Uterus (tissue), 4 donors: ENCODE measurements around the gene EXOC2. TPM values are rescaled to one million over a fixed set of nuclear protein-coding genes. Genes with fewer than 3 reads are reported as not detected.

ENCODE experiments used
- DNase-seq, 2 donors: peaks; one replicate each; pipeline ENCODE4 v3.0.0-alpha.2; 2019 to 2020
- H3K27ac ChIP-seq, 2 donors: fragments of 200-600 bp; sonication (generic); 1 replicate in 1 of 2; 2 replicates in 1 of 2; pipeline ENCODE4 v1.5.1; 2016 to 2018
- H3K27me3 ChIP-seq, 2 donors: fragments of 200-600 bp; sonication (generic); one replicate each; pipeline ENCODE4 v1.5.1; 2018 to 2019; ENCODE audit warnings: control low read depth in 1 of 2
- H3K36me3 ChIP-seq, 2 donors: fragments of 200-600 bp; sonication (generic); one replicate each; pipeline ENCODE4 v1.5.1; 2019; ENCODE audit warnings: control low read depth in 1 of 2
- H3K4me1 ChIP-seq, 2 donors: fragments of 200-600 bp; sonication (generic); one replicate each; pipeline ENCODE4 v1.5.1; 2018 to 2019; ENCODE audit warnings: control low read depth in 1 of 2
- H3K4me3 ChIP-seq, 2 donors: fragments of 200-600 bp; sonication (generic); 1 replicate in 1 of 2; 2 replicates in 1 of 2; pipeline ENCODE4 v1.5.1; 2018 to 2019; ENCODE audit warnings: mild to moderate bottlenecking in 1 of 2
- H3K9me3 ChIP-seq, 2 donors: fragments of 200-600 bp; sonication (generic); one replicate each; pipeline ENCODE4 v1.5.1; 2019; ENCODE audit warnings: control low read depth in 1 of 2
- POLR2A ChIP-seq, 2 donors: fragments of 450-650 bp; IDR thresholded peaks; one replicate each; pipeline ENCODE4 v1.6.1; 2016; ENCODE audit warnings: antibody characterized with exemption in 2 of 2, mild to moderate bottlenecking in 1 of 2, moderate library complexity in 1 of 2
- intact Hi-C: fragments of 100-400 bp; cut with DNase I; formaldehyde crosslinking; loops from one replicate; pipeline ENCODE4 v1.15.1; 2023; ENCODE audit warnings: low total_unique reads
- total RNA-seq, 4 donors: library from RNA; depleted of rRNA in 3 of 4; stranded (reverse); fragments of >200 nt in 3 of 4; gene quantifications; one replicate each; pipeline versions ENCODE4 v1.1.0 to v1.2.4, GENCODE V29; 2014 to 2023
- TF ChIP-seq, protein P1 (sequence below), 4 experiments: fragments of 200-600 bp in 2 of 4; fragments of 450-650 bp in 2 of 4; sonication (generic) in 2 of 4; IDR thresholded peaks; one replicate each; pipeline ENCODE4 v1.5.1; 2016 to 2019; ENCODE audit warnings: antibody characterized with exemption in 4 of 4, mild to moderate bottlenecking in 2 of 4, moderate library complexity in 1 of 4
- donor health status: DM: yes; HTN: yes; CAD: no.

The EXOC2 gene
- total RNA-seq, 4 donors from 2014 or later, result 12.3 to 27.0 (median 22.9) TPM

- intact Hi-C loops, result no loop called here
- no peak for DNase-seq
- H3K27me3 ChIP-seq, result no peaks in the 10 kb centered on the region
- no peak overlapping the region for H3K4me3 ChIP-seq
- no peaks in the 10 kb centered on the region for H3K4me1 ChIP-seq
- H3K36me3 ChIP-seq, result no peaks in the 10 kb centered on the region
- no peaks in the 10 kb centered on the region for H3K9me3 ChIP-seq
- TF ChIP-seq POLR2A (IDR thresholded peaks at IDR 0.05), result no peak
- TF ChIP-seq, protein P1, sequence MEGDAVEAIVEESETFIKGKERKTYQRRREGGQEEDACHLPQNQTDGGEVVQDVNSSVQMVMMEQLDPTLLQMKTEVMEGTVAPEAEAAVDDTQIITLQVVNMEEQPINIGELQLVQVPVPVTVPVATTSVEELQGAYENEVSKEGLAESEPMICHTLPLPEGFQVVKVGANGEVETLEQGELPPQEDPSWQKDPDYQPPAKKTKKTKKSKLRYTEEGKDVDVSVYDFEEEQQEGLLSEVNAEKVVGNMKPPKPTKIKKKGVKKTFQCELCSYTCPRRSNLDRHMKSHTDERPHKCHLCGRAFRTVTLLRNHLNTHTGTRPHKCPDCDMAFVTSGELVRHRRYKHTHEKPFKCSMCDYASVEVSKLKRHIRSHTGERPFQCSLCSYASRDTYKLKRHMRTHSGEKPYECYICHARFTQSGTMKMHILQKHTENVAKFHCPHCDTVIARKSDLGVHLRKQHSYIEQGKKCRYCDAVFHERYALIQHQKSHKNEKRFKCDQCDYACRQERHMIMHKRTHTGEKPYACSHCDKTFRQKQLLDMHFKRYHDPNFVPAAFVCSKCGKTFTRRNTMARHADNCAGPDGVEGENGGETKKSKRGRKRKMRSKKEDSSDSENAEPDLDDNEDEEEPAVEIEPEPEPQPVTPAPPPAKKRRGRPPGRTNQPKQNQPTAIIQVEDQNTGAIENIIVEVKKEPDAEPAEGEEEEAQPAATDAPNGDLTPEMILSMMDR (IDR thresholded peaks at IDR 0.05), result no peak
- no peak overlapping the region for H3K27ac ChIP-seq
Observed at GRCh38 chr6:642805-643204, 50.1 kb downstream of the EXOC2 start.

- no peak for DNase-seq
- intact Hi-C loops, result no loop called here
- Histone ChIP-seq H3K4me1 (no peaks in the 10 kb centered on the region), H3K27ac (no peak overlapping the region), H3K4me3 (no peak overlapping the region), H3K36me3 (no peaks in the 10 kb centered on the region), H3K27me3 (no peaks in the 10 kb centered on the region), H3K9me3 (no peaks in the 10 kb centered on the region)
- TF ChIP-seq, protein P1 (IDR thresholded peaks at IDR 0.05), result no peak
- TF ChIP-seq POLR2A (IDR thresholded peaks at IDR 0.05), result no peak
Observed at GRCh38 chr6:641225-641985, 51.5 kb downstream of the EXOC2 start.

DNA sequence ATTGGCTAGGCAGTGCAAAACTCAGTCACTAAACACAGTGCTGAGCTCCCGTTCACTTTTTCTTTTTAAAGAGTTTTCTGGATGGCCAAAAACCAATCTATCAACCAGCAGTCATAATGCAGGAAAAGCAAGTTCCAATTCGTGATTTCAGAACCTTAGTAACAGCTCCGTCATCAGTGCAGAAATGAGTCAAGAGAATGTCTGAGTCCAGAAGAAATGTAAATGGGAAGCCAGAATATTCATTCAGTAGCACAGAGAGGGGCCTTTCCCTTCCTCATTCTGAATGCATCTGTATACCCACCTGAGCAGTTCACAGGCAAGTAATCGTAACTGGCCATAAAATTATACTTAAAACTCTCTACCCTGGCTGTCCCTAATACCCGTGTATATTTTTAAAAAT is 56.5 kb downstream of the EXOC2 start:
- Histone ChIP-seq H3K4me1 (no peaks in the 10 kb centered on the region), H3K36me3 (no peaks in the 10 kb centered on the region), H3K27ac (no peak overlapping the region), H3K4me3 (no peak overlapping the region), H3K27me3 (no peaks in the 10 kb centered on the region), H3K9me3 (no peaks in the 10 kb centered on the region)
- TF ChIP-seq POLR2A (IDR thresholded peaks at IDR 0.05), result no peak
- TF ChIP-seq, protein P1 (IDR thresholded peaks at IDR 0.05), result no peak
- intact Hi-C loops, result no loop called here
- no peak for DNase-seq

GRCh38 chr6:635233-635632 is 57.7 kb downstream of the EXOC2 start:
- no peak overlapping the region for H3K27ac ChIP-seq
- intact Hi-C loops, result no loop called here
- H3K4me1 ChIP-seq, result no peaks in the 10 kb centered on the region

GRCh38 chr6:633611-634010 is 59.3 kb downstream of the EXOC2 start:
- DNase-seq, result no peak
- TF ChIP-seq, protein P1 (IDR thresholded peaks at IDR 0.05), result no peak
- TF ChIP-seq POLR2A (IDR thresholded peaks at IDR 0.05), result no peak
- no peaks in the 10 kb centered on the region for H3K27me3 ChIP-seq
- H3K4me3 ChIP-seq, result no peak overlapping the region
- no peak overlapping the region for H3K27ac ChIP-seq
- H3K36me3 ChIP-seq, result no peaks in the 10 kb centered on the region
- H3K4me1 ChIP-seq, result no peaks in the 10 kb centered on the region
- intact Hi-C loops, result no loop called here
- H3K9me3 ChIP-seq, result no peaks in the 10 kb centered on the region

More at GRCh38 chr6:635233-635632, 57.7 kb downstream of the EXOC2 start:
- no peaks in the 10 kb centered on the region for H3K27me3 ChIP-seq
- no peaks in the 10 kb centered on the region for H3K9me3 ChIP-seq
- H3K4me3 ChIP-seq, result no peak overlapping the region
- TF ChIP-seq, protein P1 (IDR thresholded peaks at IDR 0.05), result no peak
- TF ChIP-seq POLR2A (IDR thresholded peaks at IDR 0.05), result no peak
- H3K36me3 ChIP-seq, result no peaks in the 10 kb centered on the region
- no peak for DNase-seq
